ENCODE data around the gene TCF4.

- no peak for TF ChIP-seq CTCF (IDR thresholded peaks at IDR 0.05; ENCODE audit: extremely low read depth in 1 of 2, insufficient read depth in 1 of 2, low read depth in 1 of 2, low read length in 2 of 2)
- TF ChIP-seq FOS (IDR thresholded peaks at IDR 0.05; ENCODE audit: borderline replicate concordance, insufficient read depth, low read length): no peak
These were observed 2.7 kb downstream of the TCF4 start for GRCh38 chr18:55585065-55585919.
